CD4-positive, alpha-beta T cell (primary cell): ENCODE data around the gene APOA4. TPM values are rescaled to one million over a fixed set of nuclear protein-coding genes. Genes with fewer than 3 reads are reported as not detected.

Source experiments
- ATAC-seq: fragments of 200-7000 bp; cut with Tn5 transposase; one replicate; pipeline ENCODE4 v1.10.0; 2022; ENCODE audit warnings: mild to moderate bottlenecking; ENCODE audit not compliant: poor library complexity
- CTCF ChIA-PET: fragments of 350-600 bp; sonication (Branson Sonifier 250); formaldehyde crosslinking; loops from one replicate; lab custom pipeline; 2021; ENCODE audit warnings: antibody characterized with exemption, inconsistent platforms; lab: Charles Lee
- POLR2A ChIA-PET: fragments of 350-600 bp; sonication (Branson Sonifier 250); formaldehyde crosslinking; loops from one replicate; lab custom pipeline; 2021; ENCODE audit warnings: antibody characterized with exemption, inconsistent platforms; lab: Charles Lee
- DNase-seq, 14 experiments: peaks; one replicate each; pipeline ENCODE4 v3.0.0-alpha.2; 2013 to 2020; ENCODE audit warnings: mixed read lengths in 2 of 14
- H3K27ac ChIP-seq, 2 donors: one replicate each; pipeline versions ENCODE4 v1.5.1 to v1.7.0; 2013; ENCODE audit warnings: low read length in 2 of 2, low read depth in 1 of 2, mild to moderate bottlenecking in 1 of 2
- H3K27me3 ChIP-seq, 2 experiments: 1 replicate in 1 of 2; 2 replicates in 1 of 2; pipeline versions ENCODE4 v1.6.1 to v1.7.0; 2013; ENCODE audit warnings: low read length in 2 of 2, control low read depth in 1 of 2, mild to moderate bottlenecking in 1 of 2, moderate library complexity in 1 of 2; ENCODE audit not compliant: insufficient read depth in 2 of 2, control insufficient read depth in 1 of 2
- H3K36me3 ChIP-seq: one replicate; pipeline ENCODE4 v1.6.1; 2013; ENCODE audit warnings: low read length, control low read depth; ENCODE audit not compliant: insufficient read depth
- H3K4me1 ChIP-seq: one replicate; pipeline ENCODE4 v1.6.1; 2013; ENCODE audit warnings: low read length, control low read depth; ENCODE audit not compliant: insufficient read depth
- H3K4me3 ChIP-seq: one replicate; pipeline ENCODE4 v1.5.1; 2013; ENCODE audit warnings: mild to moderate bottlenecking, low read length, moderate library complexity
- H3K9me3 ChIP-seq, 2 experiments: 1 replicate in 1 of 2; 2 replicates in 1 of 2; pipeline versions ENCODE4 v1.6.1 to v1.7.0; 2013; ENCODE audit warnings: low read length in 2 of 2, mild to moderate bottlenecking in 2 of 2, control low read depth in 1 of 2, moderate library complexity in 1 of 2; ENCODE audit not compliant: control insufficient read depth in 1 of 2, insufficient read depth in 1 of 2
- H3K27ac Mint-ChIP-seq: one replicate; pipeline ENCODE4 v1.8.0; 2020; ENCODE audit warnings: mixed read lengths
- H3K27me3 Mint-ChIP-seq: one replicate; pipeline ENCODE4 v1.8.0; 2021; ENCODE audit warnings: mixed read lengths
- H3K36me3 Mint-ChIP-seq: one replicate; pipeline ENCODE4 v1.8.0; 2021; ENCODE audit warnings: low read depth, mixed read lengths
- H3K4me1 Mint-ChIP-seq: one replicate; pipeline ENCODE4 v1.8.0; 2021; ENCODE audit warnings: low read depth, mixed read lengths
- H3K4me3 Mint-ChIP-seq: one replicate; pipeline ENCODE4 v1.8.0; 2020; ENCODE audit warnings: mild to moderate bottlenecking, mixed read lengths
- H3K9me3 Mint-ChIP-seq: one replicate; pipeline ENCODE4 v1.8.0; 2020; ENCODE audit warnings: mixed read lengths
- intact Hi-C, 2 experiments: fragments of 100-400 bp; cut with DNase I in 1 of 2; cut with micrococcal nuclease in 1 of 2; formaldehyde crosslinking; loops; one replicate each; pipeline versions ENCODE4 v1.15.1 to v1.9.0; 2023 to 2025; cut with DNase I, micrococcal nuclease
- total RNA-seq, 174 experiments: library from RNA in 2 of 174; stranded (reverse) in 2 of 174; gene quantifications; one replicate each; pipeline ENCODE4 v1.2.3 and lab custom pipeline; 2021 to 2026
- TF ChIP-seq, protein P1 (sequence below): fragments of 200-600 bp; IDR thresholded peaks from one replicate; pipeline ENCODE4 v1.8.0; 2022; ENCODE audit warnings: antibody characterized with exemption, mild to moderate bottlenecking

The APOA4 gene
- total RNA-seq, 2 experiments from 2014 or later: not detected

DNA sequence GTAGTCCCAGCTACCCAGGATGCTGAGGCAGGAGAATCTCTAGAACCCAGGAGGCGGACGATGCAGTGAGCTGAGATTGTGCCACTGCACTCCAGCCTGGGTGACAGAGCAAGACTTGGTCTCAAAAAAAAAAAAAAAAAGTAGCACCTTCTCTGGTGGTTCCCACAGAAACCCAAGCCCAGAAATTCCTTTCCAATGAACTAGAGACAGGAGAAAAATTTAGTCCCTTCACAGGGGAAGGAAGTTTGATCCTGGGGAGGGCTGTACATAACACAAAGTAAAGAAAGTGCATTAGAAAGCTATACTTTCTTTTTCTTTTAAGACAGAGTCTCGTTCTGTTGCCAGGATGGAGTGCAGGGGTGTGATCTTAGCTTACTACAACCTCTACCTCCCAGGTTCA is 39.8 kb upstream of the APOA4 start:
- Mint-ChIP-seq H3K27me3 (no peaks in the 10 kb centered on the region), H3K4me1 (no peaks in the 10 kb centered on the region), H3K36me3 (peaks cover 92% of the 10 kb centered on the region), H3K9me3 (no peaks in the 10 kb centered on the region), H3K4me3 (no peak overlapping the region), H3K27ac (no peak overlapping the region)
- Histone ChIP-seq H3K9me3 (no peaks in the 10 kb centered on the region), H3K4me3 (no peak overlapping the region), H3K4me1 (no peaks in the 10 kb centered on the region), H3K27ac (no peak overlapping the region), H3K27me3 (no peaks in the 10 kb centered on the region), H3K36me3 (peaks cover 86% of the 10 kb centered on the region)
- ATAC-seq (no peak), DNase-seq (no peak)
- TF ChIP-seq, protein P1, sequence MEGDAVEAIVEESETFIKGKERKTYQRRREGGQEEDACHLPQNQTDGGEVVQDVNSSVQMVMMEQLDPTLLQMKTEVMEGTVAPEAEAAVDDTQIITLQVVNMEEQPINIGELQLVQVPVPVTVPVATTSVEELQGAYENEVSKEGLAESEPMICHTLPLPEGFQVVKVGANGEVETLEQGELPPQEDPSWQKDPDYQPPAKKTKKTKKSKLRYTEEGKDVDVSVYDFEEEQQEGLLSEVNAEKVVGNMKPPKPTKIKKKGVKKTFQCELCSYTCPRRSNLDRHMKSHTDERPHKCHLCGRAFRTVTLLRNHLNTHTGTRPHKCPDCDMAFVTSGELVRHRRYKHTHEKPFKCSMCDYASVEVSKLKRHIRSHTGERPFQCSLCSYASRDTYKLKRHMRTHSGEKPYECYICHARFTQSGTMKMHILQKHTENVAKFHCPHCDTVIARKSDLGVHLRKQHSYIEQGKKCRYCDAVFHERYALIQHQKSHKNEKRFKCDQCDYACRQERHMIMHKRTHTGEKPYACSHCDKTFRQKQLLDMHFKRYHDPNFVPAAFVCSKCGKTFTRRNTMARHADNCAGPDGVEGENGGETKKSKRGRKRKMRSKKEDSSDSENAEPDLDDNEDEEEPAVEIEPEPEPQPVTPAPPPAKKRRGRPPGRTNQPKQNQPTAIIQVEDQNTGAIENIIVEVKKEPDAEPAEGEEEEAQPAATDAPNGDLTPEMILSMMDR: no peak
- POLR2A ChIA-PET: no interaction called here
- CTCF ChIA-PET: no interaction called here
- intact Hi-C loops: no loop called here

DNA sequence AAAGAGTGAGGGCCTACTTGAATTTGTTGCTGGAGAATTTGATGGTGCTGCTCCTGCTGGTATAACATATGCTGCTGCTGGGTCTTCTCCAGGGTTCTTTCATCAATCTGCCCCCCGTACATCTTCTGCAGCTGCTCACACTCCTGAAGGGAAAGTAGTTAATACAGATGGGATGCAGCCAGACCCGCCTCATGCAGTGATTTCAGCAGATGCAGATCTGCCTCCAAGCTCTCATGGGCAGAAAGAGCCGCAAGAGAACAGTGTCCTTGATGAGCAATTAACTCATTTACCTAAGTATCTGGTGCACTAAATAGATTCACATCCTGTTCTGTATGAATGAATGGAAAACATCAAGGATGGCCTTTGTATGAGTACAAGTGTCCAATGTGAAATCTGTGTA is 39.1 kb upstream of the APOA4 start:
- no peaks in the 10 kb centered on the region for H3K9me3 Mint-ChIP-seq
- Histone ChIP-seq H3K27me3 (no peaks in the 10 kb centered on the region), H3K27ac (no peak overlapping the region), H3K4me1 (no peaks in the 10 kb centered on the region), H3K36me3 (peaks cover 86% of the 10 kb centered on the region), H3K4me3 (no peak overlapping the region), H3K9me3 (no peaks in the 10 kb centered on the region)
- TF ChIP-seq, protein P1: no peak
- no peaks in the 10 kb centered on the region for H3K27me3 Mint-ChIP-seq
- ChIA-PET CTCF (interaction anchor here (1.1 kb wide), 1 partner anchor 18 kb away, joined by 3 read pairs; no protein-coding TSS in a partner anchor), POLR2A (interaction anchor here (0.8 to 1.2 kb wide), 2 partner anchors 9 to 12 kb away, joined by 3 read pairs; no protein-coding TSS in a partner anchor)
- H3K36me3 Mint-ChIP-seq: peaks cover 92% of the 10 kb centered on the region
- H3K4me3 Mint-ChIP-seq: no peak overlapping the region
- intact Hi-C loops: no loop called here
- H3K4me1 Mint-ChIP-seq: peaks cover 2% of the 10 kb centered on the region
- no peak overlapping the region for H3K27ac Mint-ChIP-seq
- no peak for ATAC-seq
- DNase-seq: no peak

DNA sequence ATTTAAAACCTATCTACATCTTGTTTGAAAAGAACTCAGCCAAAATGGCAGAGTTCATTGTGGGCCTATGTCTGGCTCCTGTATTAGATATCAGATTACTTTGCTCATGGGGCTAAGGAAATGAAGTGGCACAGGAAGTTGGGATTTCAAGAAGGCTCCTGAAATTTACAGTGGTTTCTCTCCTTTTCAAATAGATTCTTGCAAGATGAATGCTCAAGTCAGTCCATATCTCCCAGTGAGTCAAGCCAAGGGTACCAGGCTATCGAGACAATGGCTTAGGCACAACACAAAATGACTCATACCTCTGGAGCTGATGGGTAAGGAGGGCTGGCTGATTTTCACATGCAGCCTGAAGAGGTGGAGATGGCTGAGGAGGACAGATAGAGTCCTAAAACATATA is 38.4 kb upstream of the APOA4 start:
- Mint-ChIP-seq H3K4me1 (peaks cover 8% of the 10 kb centered on the region), H3K9me3 (no peaks in the 10 kb centered on the region), H3K27ac (no peak overlapping the region), H3K4me3 (no peak overlapping the region), H3K27me3 (no peaks in the 10 kb centered on the region), H3K36me3 (peaks cover 90% of the 10 kb centered on the region)
- ATAC-seq (no peak), DNase-seq (no peak)
- Histone ChIP-seq H3K4me3 (no peak overlapping the region), H3K27ac (no peak overlapping the region), H3K27me3 (no peaks in the 10 kb centered on the region), H3K4me1 (peaks cover 2% of the 10 kb centered on the region), H3K9me3 (no peaks in the 10 kb centered on the region), H3K36me3 (peaks cover 83% of the 10 kb centered on the region)
- TF ChIP-seq, protein P1: no peak
- ChIA-PET CTCF (interaction anchor here (1.1 kb wide), 1 partner anchor 19 kb away, joined by 3 read pairs; no protein-coding TSS in a partner anchor), POLR2A (interaction anchor here (1.2 kb wide), 1 partner anchor 8 kb away, joined by 3 read pairs; no protein-coding TSS in a partner anchor)
- intact Hi-C loops: no loop called here
